ENCODE data around the gene PPIF.

Gene PPIF

DNA sequence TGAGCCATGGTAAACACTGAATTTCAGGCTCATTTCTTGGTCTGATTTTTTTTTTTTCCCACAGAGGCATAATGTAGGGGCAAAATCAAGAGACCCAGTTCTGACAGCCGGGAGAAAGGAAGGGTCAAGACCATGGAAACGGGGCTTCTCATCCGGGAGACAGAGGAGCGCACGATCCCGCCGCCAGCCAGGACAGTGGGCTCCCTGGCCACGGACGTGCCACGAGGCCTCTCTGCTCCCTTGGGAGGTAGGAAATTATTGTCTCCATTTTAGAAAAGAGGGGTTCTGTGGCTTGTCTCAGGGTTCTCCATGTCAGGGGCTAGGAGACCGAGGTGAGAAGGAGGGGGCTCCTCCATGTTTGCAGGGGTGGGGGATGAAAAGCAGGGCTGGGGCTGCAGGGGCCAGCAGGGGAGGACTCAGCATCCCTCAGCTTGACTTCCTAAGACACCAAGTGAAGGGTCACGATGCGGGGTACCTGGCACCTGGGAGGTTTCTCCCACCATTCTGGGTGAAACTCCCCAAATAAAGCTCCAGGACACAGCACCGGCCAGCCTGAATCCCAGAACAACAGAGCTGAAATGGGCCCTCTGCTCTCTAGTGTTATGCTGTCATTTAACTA is 37.6 kb downstream of the PPIF start:
- H3K27ac ChIP-seq (ENCODE audit: low read depth, low read length), result no peak overlapping the region
- no peaks in the 10 kb centered on the region for H3K9me3 ChIP-seq (ENCODE audit: control insufficient read depth, insufficient read depth, low read length)
- no peaks in the 10 kb centered on the region for H3K36me3 ChIP-seq (ENCODE audit: control insufficient read depth, low read length)
- H3F3A ChIP-seq (ENCODE audit: control insufficient read depth, insufficient read depth), result no peaks in the 10 kb centered on the region
- no peak overlapping the region for H3K4me2 ChIP-seq (ENCODE audit: low read length)
- H3K9me2 ChIP-seq (replicated peaks; ENCODE audit: control insufficient read depth, low read length), result no peaks in the 10 kb centered on the region
- H3K27me3 ChIP-seq (ENCODE audit: control insufficient read depth, low read length), result no peaks in the 10 kb centered on the region
- H3K4me3 ChIP-seq (ENCODE audit: low read length), result no peak overlapping the region
- H3K4me1 ChIP-seq (ENCODE audit: control insufficient read depth, low read length), result peaks cover 6% of the 10 kb centered on the region
- no peaks in the 10 kb centered on the region for H4K20me1 ChIP-seq (ENCODE audit: control insufficient read depth, insufficient read depth, low read depth, low read length)
- no peaks in the 10 kb centered on the region for H3K79me2 ChIP-seq (ENCODE audit: control insufficient read depth, low read length)
- TF ChIP-seq, protein P1, sequence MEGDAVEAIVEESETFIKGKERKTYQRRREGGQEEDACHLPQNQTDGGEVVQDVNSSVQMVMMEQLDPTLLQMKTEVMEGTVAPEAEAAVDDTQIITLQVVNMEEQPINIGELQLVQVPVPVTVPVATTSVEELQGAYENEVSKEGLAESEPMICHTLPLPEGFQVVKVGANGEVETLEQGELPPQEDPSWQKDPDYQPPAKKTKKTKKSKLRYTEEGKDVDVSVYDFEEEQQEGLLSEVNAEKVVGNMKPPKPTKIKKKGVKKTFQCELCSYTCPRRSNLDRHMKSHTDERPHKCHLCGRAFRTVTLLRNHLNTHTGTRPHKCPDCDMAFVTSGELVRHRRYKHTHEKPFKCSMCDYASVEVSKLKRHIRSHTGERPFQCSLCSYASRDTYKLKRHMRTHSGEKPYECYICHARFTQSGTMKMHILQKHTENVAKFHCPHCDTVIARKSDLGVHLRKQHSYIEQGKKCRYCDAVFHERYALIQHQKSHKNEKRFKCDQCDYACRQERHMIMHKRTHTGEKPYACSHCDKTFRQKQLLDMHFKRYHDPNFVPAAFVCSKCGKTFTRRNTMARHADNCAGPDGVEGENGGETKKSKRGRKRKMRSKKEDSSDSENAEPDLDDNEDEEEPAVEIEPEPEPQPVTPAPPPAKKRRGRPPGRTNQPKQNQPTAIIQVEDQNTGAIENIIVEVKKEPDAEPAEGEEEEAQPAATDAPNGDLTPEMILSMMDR (IDR thresholded peaks at IDR 0.05; ENCODE audit: low read depth, low read length, poor library complexity, severe bottlenecking), result no peak
- no peak for TF ChIP-seq EZH2phosphoT487 (IDR thresholded peaks at IDR 0.05; ENCODE audit: borderline replicate concordance, low read length)

DNA sequence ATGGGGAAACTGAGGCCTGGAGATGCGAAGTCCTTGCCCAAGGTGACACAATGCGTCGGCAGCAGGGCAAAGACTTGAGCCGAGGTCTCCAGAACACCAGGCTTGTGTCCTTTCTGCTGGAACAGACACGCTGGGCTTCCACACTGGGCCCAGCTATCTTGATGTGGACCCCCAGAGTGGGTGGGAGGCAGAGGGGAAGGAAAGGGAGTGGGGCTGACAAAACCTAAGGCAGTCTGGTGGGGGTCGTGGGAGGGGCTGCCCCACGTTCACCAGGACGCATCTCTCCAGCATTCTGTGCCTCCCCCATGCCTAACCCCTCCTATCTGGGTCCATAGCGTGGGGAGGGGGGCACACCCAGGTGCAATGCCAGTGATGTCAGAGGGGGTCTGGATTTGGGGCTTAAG is 38.1 kb downstream of the PPIF start:
- Histone ChIP-seq H3K4me3 (ENCODE audit: low read length) (no peak overlapping the region), H4K20me1 (ENCODE audit: control insufficient read depth, insufficient read depth, low read depth, low read length) (no peaks in the 10 kb centered on the region), H3K4me1 (ENCODE audit: control insufficient read depth, low read length) (peaks cover 6% of the 10 kb centered on the region), H3K9me3 (ENCODE audit: control insufficient read depth, insufficient read depth, low read length) (no peaks in the 10 kb centered on the region), H3K79me2 (ENCODE audit: control insufficient read depth, low read length) (no peaks in the 10 kb centered on the region), H3K27ac (ENCODE audit: low read depth, low read length) (no peak overlapping the region), H3K4me2 (ENCODE audit: low read length) (no peak overlapping the region), H3K36me3 (ENCODE audit: control insufficient read depth, low read length) (no peaks in the 10 kb centered on the region), H3K27me3 (ENCODE audit: control insufficient read depth, low read length) (no peaks in the 10 kb centered on the region), H3F3A (ENCODE audit: control insufficient read depth, insufficient read depth) (no peaks in the 10 kb centered on the region), H3K9me2 (replicated peaks; ENCODE audit: control insufficient read depth, low read length) (no peaks in the 10 kb centered on the region)
- TF ChIP-seq EZH2phosphoT487 (IDR thresholded peaks at IDR 0.05; ENCODE audit: borderline replicate concordance, low read length), result no peak
- TF ChIP-seq, protein P1 (IDR thresholded peaks at IDR 0.05; ENCODE audit: low read depth, low read length, poor library complexity, severe bottlenecking), result no peak

DNA sequence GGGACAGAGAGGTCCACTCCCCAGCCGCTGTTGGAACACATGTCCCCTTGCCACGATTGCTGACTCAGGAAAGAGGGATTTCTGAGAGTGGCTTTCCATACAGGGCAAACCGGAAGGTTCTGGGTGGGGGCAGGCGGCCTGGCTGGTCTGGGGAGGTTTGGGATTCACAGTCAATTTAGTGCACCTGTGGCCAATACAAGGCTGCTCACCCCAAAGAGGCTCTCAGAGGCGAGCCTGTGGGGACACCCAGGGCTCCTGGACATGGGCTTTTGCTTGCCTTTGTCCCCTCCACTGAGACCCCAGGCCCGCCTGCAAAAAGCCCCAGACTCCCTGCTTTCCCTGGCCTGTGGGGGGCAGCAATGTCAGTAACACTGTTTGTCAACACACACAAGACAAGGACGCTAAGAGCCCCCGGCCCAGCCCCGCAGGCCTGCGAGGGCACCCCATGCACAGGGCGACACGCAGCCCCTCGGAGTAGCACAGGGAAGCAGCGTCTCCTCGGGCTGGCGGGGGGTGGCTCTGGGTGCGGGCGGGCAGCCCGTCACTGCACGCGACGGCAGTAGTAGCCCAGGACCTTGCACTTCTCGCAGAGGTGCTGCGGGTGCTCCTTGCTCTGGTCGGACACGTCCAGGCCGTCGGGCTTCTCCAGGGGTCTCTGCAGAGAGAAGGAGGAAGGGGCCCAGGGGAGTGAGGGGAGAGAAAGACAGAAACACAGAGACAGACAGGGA is 38.7 kb downstream of the PPIF start:
- H3K4me2 ChIP-seq (ENCODE audit: low read length), result no peak overlapping the region
- H3F3A ChIP-seq (ENCODE audit: control insufficient read depth, insufficient read depth), result no peaks in the 10 kb centered on the region
- H3K36me3 ChIP-seq (ENCODE audit: control insufficient read depth, low read length), result no peaks in the 10 kb centered on the region
- no peak overlapping the region for H3K4me3 ChIP-seq (ENCODE audit: low read length)
- no peaks in the 10 kb centered on the region for H3K79me2 ChIP-seq (ENCODE audit: control insufficient read depth, low read length)
- no peaks in the 10 kb centered on the region for H3K27me3 ChIP-seq (ENCODE audit: control insufficient read depth, low read length)
- TF ChIP-seq EZH2phosphoT487 (IDR thresholded peaks at IDR 0.05; ENCODE audit: borderline replicate concordance, low read length), result no peak
- TF ChIP-seq, protein P1 (IDR thresholded peaks at IDR 0.05; ENCODE audit: low read depth, low read length, poor library complexity, severe bottlenecking), result peak; percentile 30
- H3K27ac ChIP-seq (ENCODE audit: low read depth, low read length), result no peak overlapping the region
- H3K4me1 ChIP-seq (ENCODE audit: control insufficient read depth, low read length), result peaks cover 6% of the 10 kb centered on the region
- no peaks in the 10 kb centered on the region for H3K9me2 ChIP-seq (replicated peaks; ENCODE audit: control insufficient read depth, low read length)
- no peaks in the 10 kb centered on the region for H3K9me3 ChIP-seq (ENCODE audit: control insufficient read depth, insufficient read depth, low read length)
- H4K20me1 ChIP-seq (ENCODE audit: control insufficient read depth, insufficient read depth, low read depth, low read length), result no peaks in the 10 kb centered on the region
